A549 (cell line): ENCODE measurements around the gene CLN6. TPM values are rescaled to one million over a fixed set of nuclear protein-coding genes. Genes with fewer than 3 reads are reported as not detected.

Source experiments
- ATAC-seq, 2 experiments: fragments of 200-7000 bp in 1 of 2; fragments of >200 bp in 1 of 2; cut with Nextera tagmentation in 1 of 2; cut with Tn5 transposase in 1 of 2; 3 replicates each; pipeline versions ENCODE4 v1.8.0 to v1.9.1; 2018 to 2020; ENCODE audit warnings: mild to moderate bottlenecking in 1 of 2, moderate library complexity in 1 of 2
- CTCF ChIA-PET: fragments of 300-600 bp; sonication (Branson Sonifier 250); formaldehyde crosslinking; extraction: SDS; loops from one replicate; lab custom pipeline; 2021; ENCODE audit warnings: antibody characterized with exemption, inconsistent platforms; lab: Yijun Ruan, JAX
- POLR2A ChIA-PET: fragments of 350-600 bp; formaldehyde crosslinking; extraction: SDS; loops from one replicate; lab custom pipeline; 2021; ENCODE audit warnings: antibody characterized with exemption, inconsistent platforms; lab: Yijun Ruan, JAX
- DNase-seq, 2 experiments: peaks; one replicate each; pipeline versions ENCODE4 v3.0.0 to v3.0.0-alpha.2; 2011 to 2016; ENCODE audit warnings: low read depth in 1 of 2, low spot score in 1 of 2
- FAIRE-seq: peaks from 2 replicates; lab custom pipeline; 2011; peaks lifted over from hg19 to GRCh38; lab: Jason Lieb, UNC
- H3K27ac ChIP-seq, 2 experiments: fragments of >200 bp; sonication (Bioruptor Twin); formaldehyde crosslinking; 3 replicates each; pipeline ENCODE4 v1.5.1; 2016 to 2017
- H3K4me1 ChIP-seq: fragments of >200 bp; sonication (Bioruptor Twin); formaldehyde crosslinking; 3 replicates; pipeline ENCODE4 v1.6.1; 2016
- H3K4me2 ChIP-seq: fragments of >200 bp; sonication (Bioruptor Twin); formaldehyde crosslinking; 3 replicates; pipeline ENCODE4 v1.6.1; 2016
- H3K4me3 ChIP-seq: fragments of >200 bp; sonication (Bioruptor Twin); formaldehyde crosslinking; 3 replicates; pipeline ENCODE4 v1.5.1; 2016
- H3K9me3 ChIP-seq: fragments of >200 bp; sonication (Bioruptor Twin); formaldehyde crosslinking; 3 replicates; pipeline ENCODE4 v1.6.1; 2016
- BHLHE40 ChIP-seq: IDR thresholded peaks from 2 replicates; pipeline ENCODE4 v1.6.1; 2012; ENCODE audit warnings: low read depth, low read length, inconsistent platforms
- CEBPB ChIP-seq, 2 experiments: fragments of >200 bp in 1 of 2; sonication (Bioruptor Twin) in 1 of 2; formaldehyde crosslinking in 1 of 2; IDR thresholded peaks; 2 replicates each; pipeline ENCODE4 v1.6.1; 2012 to 2016
- CHD4 ChIP-seq: fragments of 200-600 bp; sonication (generic); IDR thresholded peaks from 2 replicates; pipeline ENCODE4 v1.6.1; 2016; ENCODE audit warnings: antibody characterized with exemption, mild to moderate bottlenecking, borderline replicate concordance
- FOSL2 ChIP-seq, 2 experiments: fragments of 450-650 bp in 1 of 2; fragments of >200 bp in 1 of 2; sonication (Bioruptor Twin) in 1 of 2; formaldehyde crosslinking; IDR thresholded peaks; 2 replicates each; pipeline versions ENCODE4 v1.5.0 to v1.6.1; 2016 to 2020; ENCODE audit warnings: mild to moderate bottlenecking in 1 of 2, moderate library complexity in 1 of 2
- FOXS1 ChIP-seq: fragments of 250-450 bp; sonication (Bioruptor Pico); IDR thresholded peaks from 2 replicates; pipeline ENCODE4 v1.5.0; 2020; ENCODE audit warnings: mild to moderate bottlenecking, moderate library complexity
- HOXB13 ChIP-seq: fragments of 250-450 bp; sonication (Bioruptor Pico); IDR thresholded peaks from 2 replicates; pipeline ENCODE4 v1.5.0; 2020; ENCODE audit warnings: low read depth, mild to moderate bottlenecking, moderate library complexity
- JUN ChIP-seq, 2 experiments: fragments of >200 bp; sonication (Bioruptor Twin); formaldehyde crosslinking; IDR thresholded peaks; 2 replicates in 1 of 2; 3 replicates in 1 of 2; pipeline ENCODE4 v1.6.1; 2016 to 2017
- KDM5A ChIP-seq: fragments of 200-600 bp; sonication (generic); IDR thresholded peaks from 2 replicates; pipeline ENCODE4 v1.6.1; 2016; ENCODE audit warnings: antibody characterized with exemption, mild to moderate bottlenecking
- MAZ ChIP-seq: fragments of 150-350 bp; IDR thresholded peaks from 2 replicates; pipeline ENCODE4 v1.6.1; 2014; ENCODE audit warnings: antibody characterized with exemption, low read depth, low read length, borderline replicate concordance
- MYC ChIP-seq: IDR thresholded peaks from 2 replicates; pipeline ENCODE4 v1.6.1; 2012; ENCODE audit warnings: mild to moderate bottlenecking, inconsistent platforms, low read length, improper control_type of control experiment, borderline replicate concordance
- PHF8 ChIP-seq: fragments of 200-600 bp; sonication (generic); IDR thresholded peaks from 2 replicates; pipeline ENCODE4 v1.6.1; 2016; ENCODE audit warnings: low read depth, mild to moderate bottlenecking, antibody characterized with exemption, moderate library complexity, borderline replicate concordance
- POLR2A ChIP-seq: IDR thresholded peaks from 2 replicates; pipeline ENCODE4 v1.6.1; 2012; ENCODE audit warnings: mild to moderate bottlenecking, low read length
- RCOR1 ChIP-seq: fragments of 150-350 bp; IDR thresholded peaks from 2 replicates; pipeline ENCODE4 v1.6.1; 2014; ENCODE audit warnings: antibody characterized with exemption, low read length, low read depth
- RNF2 ChIP-seq: fragments of 200-600 bp; sonication (generic); IDR thresholded peaks from 2 replicates; pipeline ENCODE4 v1.6.1; 2016; ENCODE audit warnings: low read depth, mild to moderate bottlenecking, antibody characterized with exemption, moderate library complexity, borderline replicate concordance
- TFCP2L1 ChIP-seq: fragments of 250-450 bp; sonication (Bioruptor Pico); IDR thresholded peaks from 2 replicates; pipeline ENCODE4 v1.5.0; 2021; ENCODE audit warnings: mild to moderate bottlenecking
- TP53 ChIP-seq: fragments of 250-450 bp; sonication (Bioruptor Pico); IDR thresholded peaks from 2 replicates; pipeline ENCODE4 v1.5.0; 2021; ENCODE audit warnings: mild to moderate bottlenecking, moderate library complexity
- ZC3H11A ChIP-seq: fragments of 450-650 bp; IDR thresholded peaks from 2 replicates; pipeline ENCODE4 v1.6.1; 2014; ENCODE audit warnings: antibody characterized with exemption, mild to moderate bottlenecking
- ZFP36 ChIP-seq: fragments of 450-650 bp; IDR thresholded peaks from 2 replicates; pipeline ENCODE4 v1.6.1; 2014; ENCODE audit warnings: borderline replicate concordance; ENCODE audit not compliant: partially characterized antibody
- ZNF302 ChIP-seq: fragments of 250-450 bp; sonication (Bioruptor Pico); IDR thresholded peaks from 2 replicates; pipeline ENCODE4 v1.9.0; 2021; ENCODE audit warnings: inconsistent platforms, mild to moderate bottlenecking, moderate library complexity
- ZSCAN20 ChIP-seq: fragments of 250-450 bp; sonication (Bioruptor Pico); IDR thresholded peaks from 2 replicates; pipeline ENCODE4 v1.8.0; 2022; ENCODE audit warnings: mild to moderate bottlenecking, moderate library complexity
- WGBS: methylation state at CpG from one replicate; pipeline ENCODE4 v1.1.6; 2017; ENCODE audit errors: missing lambda C conversion rate; 5-methylcytosine and 5-hydroxymethylcytosine counted together
- polyA plus RNA-seq, 4 experiments: library from polyadenylated mRNA; depleted of rRNA in 3 of 4; stranded (reverse); fragments of >200 nt; fragmentation: RNase III in 1 of 4; extraction: RNeasy Plus Mini Kit Qiagen cat#74134 plus additional on column Dnase treatment in 1 of 4; gene quantifications; 2 replicates in 3 of 4; 3 replicates in 1 of 4; pipeline ENCODE4 v1.2.3, GENCODE V29; 2011 to 2017
- TF ChIP-seq, protein P1 (sequence below): fragments of >200 bp; sonication (Bioruptor Twin); formaldehyde crosslinking; IDR thresholded peaks from 3 replicates; pipeline ENCODE4 v1.5.1; 2016
- TF ChIP-seq, protein P2 (sequence below): fragments of 150-350 bp; IDR thresholded peaks from 2 replicates; pipeline ENCODE4 v1.6.1; 2014; ENCODE audit warnings: low read depth, mild to moderate bottlenecking, low read length
- TF ChIP-seq, protein P3 (sequence below): fragments of >200 bp; sonication (Bioruptor Twin); formaldehyde crosslinking; IDR thresholded peaks from 3 replicates; pipeline ENCODE4 v1.6.1; 2016
- TF ChIP-seq, protein P4 (sequence below): fragments of 200-600 bp; sonication (generic); IDR thresholded peaks from 2 replicates; pipeline ENCODE4 v1.6.1; 2016; ENCODE audit warnings: antibody characterized with exemption, mild to moderate bottlenecking, moderate library complexity

Gene CLN6
- polyA plus RNA-seq, 2 of the 4 experiments (the other 2 are of a cell fraction), result 47.5 to 69.7 TPM

DNA sequence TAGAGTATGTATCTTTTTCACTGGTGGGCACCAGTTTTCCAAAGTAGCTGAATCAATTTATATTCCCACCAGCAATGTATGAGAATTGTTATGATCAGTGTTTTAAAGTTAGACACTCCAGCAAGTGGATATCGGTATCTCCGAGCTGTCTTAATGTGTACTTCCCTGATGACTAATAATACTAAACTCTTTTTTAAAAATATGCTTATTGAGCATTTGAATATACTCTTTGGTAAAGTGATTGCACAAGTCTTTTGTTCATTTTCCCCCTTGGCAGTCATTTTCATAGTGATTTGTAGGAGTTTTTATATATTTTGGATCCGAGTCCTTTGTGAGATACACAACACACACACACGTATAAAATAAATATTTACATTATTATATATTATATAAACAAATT lies 35.6 kb upstream of the CLN6 start:
- CTCF ChIA-PET, result interaction anchor here (0.5 to 2.0 kb wide), 3 partner anchors 12 to 42 kb away, joined by 3 to 15 read pairs (median 3); no protein-coding TSS in a partner anchor
- no peak for TF ChIP-seq PHF8
- no peak for TF ChIP-seq FOSL2 (IDR thresholded peaks at IDR 0.05)
- no peak for TF ChIP-seq FOSL2 (CRISPR knock-in tag; IDR thresholded peaks at IDR 0.05)
- TF ChIP-seq JUN (IDR thresholded peaks at IDR 0.05), result no peak
- no peak for TF ChIP-seq RNF2
- no peak for TF ChIP-seq MAZ
- TF ChIP-seq KDM5A, result no peak
- POLR2A ChIA-PET, result interaction anchor here (1.4 to 2.6 kb wide), 2 partner anchors 9 to 13 kb away, joined by 3 to 15 read pairs; partner anchors contain the start of gene FEM1B
- 42% methylated on average over 4 of the region's 4 CpGs for WGBS
- no peaks in the 10 kb centered on the region for H3K4me1 ChIP-seq
- H3K4me2 ChIP-seq, result no peak overlapping the region
- FAIRE-seq (no peak), ATAC-seq (no peak), DNase-seq (no peak)
- no peak overlapping the region for H3K4me3 ChIP-seq
- H3K9me3 ChIP-seq, result no peaks in the 10 kb centered on the region
- no peak overlapping the region for H3K27ac ChIP-seq

DNA sequence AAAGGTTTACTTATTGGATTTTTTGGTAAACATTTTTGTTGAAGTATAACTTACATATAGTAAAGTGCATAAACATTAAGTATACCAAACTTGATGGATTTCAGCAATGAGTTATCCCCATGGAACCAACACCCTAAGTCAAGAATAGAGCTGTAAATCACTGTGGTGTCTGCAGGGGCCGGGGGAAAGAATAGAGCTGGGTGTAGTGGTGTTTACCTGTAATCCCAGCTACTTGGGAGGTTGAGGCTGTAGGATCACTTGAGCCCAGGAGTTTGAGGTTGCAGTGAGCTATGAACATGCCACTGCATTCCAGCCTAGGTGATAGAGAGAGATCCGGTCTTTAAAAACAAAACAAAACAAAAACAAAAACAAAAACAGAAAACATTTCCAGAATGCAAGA lies 34.8 kb upstream of the CLN6 start:
- TF ChIP-seq CHD4 (no peak), HOXB13 (no peak), FOXS1 (no peak), POLR2A (no peak), ZNF302 (no peak), RNF2 (no peak), MYC (no peak), TFCP2L1 (CRISPR knock-in tag) (no peak), RCOR1 (no peak), ZFP36 (no peak), ZSCAN20 (CRISPR knock-in tag) (no peak), ZC3H11A (no peak), CEBPB (IDR thresholded peaks at IDR 0.05) (no peak), PHF8 (no peak), TP53 (CRISPR knock-in tag) (no peak), BHLHE40 (no peak)
- TF ChIP-seq, protein P1, sequence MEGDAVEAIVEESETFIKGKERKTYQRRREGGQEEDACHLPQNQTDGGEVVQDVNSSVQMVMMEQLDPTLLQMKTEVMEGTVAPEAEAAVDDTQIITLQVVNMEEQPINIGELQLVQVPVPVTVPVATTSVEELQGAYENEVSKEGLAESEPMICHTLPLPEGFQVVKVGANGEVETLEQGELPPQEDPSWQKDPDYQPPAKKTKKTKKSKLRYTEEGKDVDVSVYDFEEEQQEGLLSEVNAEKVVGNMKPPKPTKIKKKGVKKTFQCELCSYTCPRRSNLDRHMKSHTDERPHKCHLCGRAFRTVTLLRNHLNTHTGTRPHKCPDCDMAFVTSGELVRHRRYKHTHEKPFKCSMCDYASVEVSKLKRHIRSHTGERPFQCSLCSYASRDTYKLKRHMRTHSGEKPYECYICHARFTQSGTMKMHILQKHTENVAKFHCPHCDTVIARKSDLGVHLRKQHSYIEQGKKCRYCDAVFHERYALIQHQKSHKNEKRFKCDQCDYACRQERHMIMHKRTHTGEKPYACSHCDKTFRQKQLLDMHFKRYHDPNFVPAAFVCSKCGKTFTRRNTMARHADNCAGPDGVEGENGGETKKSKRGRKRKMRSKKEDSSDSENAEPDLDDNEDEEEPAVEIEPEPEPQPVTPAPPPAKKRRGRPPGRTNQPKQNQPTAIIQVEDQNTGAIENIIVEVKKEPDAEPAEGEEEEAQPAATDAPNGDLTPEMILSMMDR, result no peak
- TF ChIP-seq, protein P2, sequence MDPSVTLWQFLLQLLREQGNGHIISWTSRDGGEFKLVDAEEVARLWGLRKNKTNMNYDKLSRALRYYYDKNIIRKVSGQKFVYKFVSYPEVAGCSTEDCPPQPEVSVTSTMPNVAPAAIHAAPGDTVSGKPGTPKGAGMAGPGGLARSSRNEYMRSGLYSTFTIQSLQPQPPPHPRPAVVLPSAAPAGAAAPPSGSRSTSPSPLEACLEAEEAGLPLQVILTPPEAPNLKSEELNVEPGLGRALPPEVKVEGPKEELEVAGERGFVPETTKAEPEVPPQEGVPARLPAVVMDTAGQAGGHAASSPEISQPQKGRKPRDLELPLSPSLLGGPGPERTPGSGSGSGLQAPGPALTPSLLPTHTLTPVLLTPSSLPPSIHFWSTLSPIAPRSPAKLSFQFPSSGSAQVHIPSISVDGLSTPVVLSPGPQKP, result no peak
- TF ChIP-seq, protein P3, sequence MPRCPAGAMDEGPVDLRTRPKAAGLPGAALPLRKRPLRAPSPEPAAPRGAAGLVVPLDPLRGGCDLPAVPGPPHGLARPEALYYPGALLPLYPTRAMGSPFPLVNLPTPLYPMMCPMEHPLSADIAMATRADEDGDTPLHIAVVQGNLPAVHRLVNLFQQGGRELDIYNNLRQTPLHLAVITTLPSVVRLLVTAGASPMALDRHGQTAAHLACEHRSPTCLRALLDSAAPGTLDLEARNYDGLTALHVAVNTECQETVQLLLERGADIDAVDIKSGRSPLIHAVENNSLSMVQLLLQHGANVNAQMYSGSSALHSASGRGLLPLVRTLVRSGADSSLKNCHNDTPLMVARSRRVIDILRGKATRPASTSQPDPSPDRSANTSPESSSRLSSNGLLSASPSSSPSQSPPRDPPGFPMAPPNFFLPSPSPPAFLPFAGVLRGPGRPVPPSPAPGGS, result no peak
- TF ChIP-seq, protein P4, sequence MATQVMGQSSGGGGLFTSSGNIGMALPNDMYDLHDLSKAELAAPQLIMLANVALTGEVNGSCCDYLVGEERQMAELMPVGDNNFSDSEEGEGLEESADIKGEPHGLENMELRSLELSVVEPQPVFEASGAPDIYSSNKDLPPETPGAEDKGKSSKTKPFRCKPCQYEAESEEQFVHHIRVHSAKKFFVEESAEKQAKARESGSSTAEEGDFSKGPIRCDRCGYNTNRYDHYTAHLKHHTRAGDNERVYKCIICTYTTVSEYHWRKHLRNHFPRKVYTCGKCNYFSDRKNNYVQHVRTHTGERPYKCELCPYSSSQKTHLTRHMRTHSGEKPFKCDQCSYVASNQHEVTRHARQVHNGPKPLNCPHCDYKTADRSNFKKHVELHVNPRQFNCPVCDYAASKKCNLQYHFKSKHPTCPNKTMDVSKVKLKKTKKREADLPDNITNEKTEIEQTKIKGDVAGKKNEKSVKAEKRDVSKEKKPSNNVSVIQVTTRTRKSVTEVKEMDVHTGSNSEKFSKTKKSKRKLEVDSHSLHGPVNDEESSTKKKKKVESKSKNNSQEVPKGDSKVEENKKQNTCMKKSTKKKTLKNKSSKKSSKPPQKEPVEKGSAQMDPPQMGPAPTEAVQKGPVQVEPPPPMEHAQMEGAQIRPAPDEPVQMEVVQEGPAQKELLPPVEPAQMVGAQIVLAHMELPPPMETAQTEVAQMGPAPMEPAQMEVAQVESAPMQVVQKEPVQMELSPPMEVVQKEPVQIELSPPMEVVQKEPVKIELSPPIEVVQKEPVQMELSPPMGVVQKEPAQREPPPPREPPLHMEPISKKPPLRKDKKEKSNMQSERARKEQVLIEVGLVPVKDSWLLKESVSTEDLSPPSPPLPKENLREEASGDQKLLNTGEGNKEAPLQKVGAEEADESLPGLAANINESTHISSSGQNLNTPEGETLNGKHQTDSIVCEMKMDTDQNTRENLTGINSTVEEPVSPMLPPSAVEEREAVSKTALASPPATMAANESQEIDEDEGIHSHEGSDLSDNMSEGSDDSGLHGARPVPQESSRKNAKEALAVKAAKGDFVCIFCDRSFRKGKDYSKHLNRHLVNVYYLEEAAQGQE, result no peak
- TF ChIP-seq, all 56 proteins: peak for 0
- peak; percentile 13 for FAIRE-seq
- H3K27ac ChIP-seq, result no peak overlapping the region
- ChIA-PET POLR2A (interaction anchor here (0.7 to 2.6 kb wide), 3 partner anchors 9 to 896 kb away, joined by 3 to 15 read pairs (median 6); partner anchors contain the start of gene FEM1B), CTCF (interaction anchor here (0.5 to 2.0 kb wide), 6 partner anchors 11 to 612 kb away, joined by 3 to 15 read pairs (median 4); no protein-coding TSS in a partner anchor)
- no peaks in the 10 kb centered on the region for H3K4me1 ChIP-seq
- H3K4me3 ChIP-seq, result no peak overlapping the region
- H3K4me2 ChIP-seq, result no peak overlapping the region
- H3K9me3 ChIP-seq, result no peaks in the 10 kb centered on the region
- WGBS, result 50% methylated on average over 2 of the region's 2 CpGs
- DNase-seq, result no peak
- no peak for ATAC-seq
